K562 (cell line): ENCODE measurements around the gene OBSL1. TPM values are rescaled to one million over a fixed set of nuclear protein-coding genes. Genes with fewer than 3 reads are reported as not detected.

Experiments used
- ATAC-seq: fragments of 200-7000 bp; cut with Tn5 transposase; 3 replicates; pipeline ENCODE4 v1.9.1; 2020; ENCODE audit warnings: moderate library complexity
- BruUV-seq: library from RNA; stranded (reverse); fragments of 400-500 nt; replicated peaks from 2 replicates; lab custom pipeline; 2021; lab: Mats Ljungman, UMichigan
- CTCF ChIA-PET: fragments of 300-600 bp; formaldehyde crosslinking; extraction: SDS; loops from one replicate; lab custom pipeline; 2021; ENCODE audit warnings: low intra/inter-chr PET ratio; lab: Yijun Ruan, JAX
- POLR2A ChIA-PET: fragments of 300-600, 350-650 bp; sonication (Branson Sonifier 250); formaldehyde crosslinking; extraction: SDS; loops from one replicate; lab custom pipeline; 2021; ENCODE audit warnings: antibody characterized with exemption, inconsistent platforms; lab: Yijun Ruan, JAX
- DNase-seq, 4 experiments: peaks; one replicate each; pipeline versions ENCODE4 v3.0.0 to v3.0.0-alpha.2; 2011 to 2018; ENCODE audit warnings: low spot score in 3 of 4, mixed read lengths in 3 of 4; ENCODE audit errors: extremely low read depth in 1 of 4
- FAIRE-seq: peaks from 2 replicates; lab custom pipeline; 2011; peaks lifted over from hg19 to GRCh38; lab: Jason Lieb, UNC
- H2AFZ ChIP-seq: 2 replicates; pipeline ENCODE4 v1.6.0; 2011; ENCODE audit warnings: low read depth, low read length, control low read depth, inconsistent platforms
- H3K27ac ChIP-seq: fragments of 200-600 bp; 3 replicates; pipeline ENCODE4 v1.8.0; 2011; ENCODE audit warnings: low read depth, mild to moderate bottlenecking, control low read depth, inconsistent platforms, low read length, moderate library complexity, mixed read lengths; ENCODE audit errors: extremely low read depth
- H3K27me3 ChIP-seq, 2 experiments: fragments of 300-600 bp in 1 of 2; 2 replicates in 1 of 2; 3 replicates in 1 of 2; pipeline versions ENCODE4 v1.6.0 to v1.8.0; 2011; ENCODE audit warnings: inconsistent platforms in 2 of 2, low read length in 2 of 2, mild to moderate bottlenecking in 1 of 2, mixed read lengths in 1 of 2, moderate library complexity in 1 of 2; ENCODE audit not compliant: control insufficient read depth in 2 of 2, insufficient read depth in 2 of 2
- H3K36me3 ChIP-seq: fragments of 300-600 bp; 3 replicates; pipeline ENCODE4 v1.8.0; 2011; ENCODE audit warnings: mild to moderate bottlenecking, low read length, inconsistent platforms; ENCODE audit not compliant: control insufficient read depth, insufficient read depth
- H3K4me1 ChIP-seq, 2 experiments: fragments of 200-600 bp in 1 of 2; replicated peaks in 1 of 2; 2 replicates in 1 of 2; 3 replicates in 1 of 2; pipeline versions ENCODE4 v1.5.1 to v1.8.0; 2011; ENCODE audit warnings: inconsistent platforms in 2 of 2, low read length in 2 of 2, mild to moderate bottlenecking in 1 of 2, mixed read lengths in 1 of 2, moderate library complexity in 1 of 2; ENCODE audit not compliant: control insufficient read depth in 2 of 2, insufficient read depth in 2 of 2
- H3K4me2 ChIP-seq: 2 replicates; pipeline ENCODE4 v1.6.1; 2011; ENCODE audit warnings: low read length, control low read depth, inconsistent platforms, mixed read lengths; ENCODE audit not compliant: insufficient read depth
- H3K4me3 ChIP-seq: fragments of 200-600 bp; sonication (generic), shearing (Covaris generic); 2 replicates; pipeline ENCODE4 v1.5.1; 2016; ENCODE audit warnings: control low read depth, inconsistent platforms
- H3K79me2 ChIP-seq: fragments of 200-600 bp; 3 replicates; pipeline ENCODE4 v1.8.0; 2011; ENCODE audit warnings: low read length, inconsistent platforms; ENCODE audit not compliant: control insufficient read depth, insufficient read depth
- H3K9ac ChIP-seq, 2 experiments: 2 replicates each; pipeline versions ENCODE4 v1.6.0 to v1.6.1; 2011; ENCODE audit warnings: low read depth in 2 of 2, low read length in 2 of 2, control low read depth in 1 of 2, inconsistent platforms in 1 of 2, mild to moderate bottlenecking in 1 of 2, mixed read lengths in 1 of 2; ENCODE audit not compliant: insufficient read depth in 1 of 2
- H3K9me1 ChIP-seq: one replicate; pipeline ENCODE4 v1.6.0; 2011; ENCODE audit warnings: inconsistent platforms, mild to moderate bottlenecking, low read length, moderate library complexity; ENCODE audit not compliant: control insufficient read depth, insufficient read depth
- H3K9me3 ChIP-seq: replicated peaks from 2 replicates; pipeline ENCODE4 v1.5.1; 2011; ENCODE audit warnings: low read depth, low read length, inconsistent platforms; ENCODE audit not compliant: control insufficient read depth, insufficient read depth
- H4K20me1 ChIP-seq: replicated peaks from 2 replicates; pipeline ENCODE4 v1.6.1; 2011; ENCODE audit warnings: low read length, inconsistent platforms, mixed read lengths; ENCODE audit not compliant: control insufficient read depth, insufficient read depth
- DNMT1 ChIP-seq: fragments of 450-650 bp; IDR thresholded peaks from 2 replicates; pipeline ENCODE4 v1.6.1; 2016; ENCODE audit warnings: antibody characterized with exemption, mild to moderate bottlenecking
- GTF3C2 ChIP-seq: IDR thresholded peaks from 3 replicates; pipeline ENCODE4 v1.6.1; 2011; ENCODE audit warnings: borderline replicate concordance, mild to moderate bottlenecking, moderate library complexity; ENCODE audit not compliant: insufficient read length; ENCODE audit errors: extremely low read depth
- HNRNPUL1 ChIP-seq: fragments of 200-400 bp; formaldehyde crosslinking; IDR thresholded peaks from 2 replicates; pipeline ENCODE4 v1.6.1; 2017; ENCODE audit warnings: low read length
- MAFF ChIP-seq: IDR thresholded peaks from 2 replicates; pipeline ENCODE4 v1.6.1; 2012; ENCODE audit warnings: low read length, improper control_type of control experiment
- MTF1 ChIP-seq: fragments of 250-450 bp; sonication (Bioruptor Pico); IDR thresholded peaks from 2 replicates; pipeline ENCODE4 v1.9.0; 2021; ENCODE audit warnings: moderate library complexity, mild to moderate bottlenecking, inconsistent platforms, borderline replicate concordance
- SP2 ChIP-seq: IDR thresholded peaks from 2 replicates; pipeline ENCODE4 v1.6.1; 2011; ENCODE audit warnings: mild to moderate bottlenecking, low read depth, low read length, moderate library complexity; ENCODE audit not compliant: poor library complexity, severe bottlenecking; ENCODE audit errors: extremely low read depth
- ZFPM2 ChIP-seq: fragments of 250-450 bp; sonication (Bioruptor Pico); IDR thresholded peaks from 2 replicates; pipeline ENCODE4 v1.5.1; 2022; ENCODE audit warnings: mild to moderate bottlenecking
- WGBS: fragments of 100-300 bp; shearing (Covaris generic); methylation state at CpG from one replicate; pipeline ENCODE4 v1.1.6; 2016; ENCODE audit warnings: low coverage, mixed read lengths; ENCODE audit not compliant: insufficient coverage; ENCODE audit errors: missing lambda C conversion rate; 5-methylcytosine and 5-hydroxymethylcytosine counted together
- in situ Hi-C: fragments of 300-500 bp; cut with MboI; formaldehyde crosslinking; loops from 4 replicates; pipeline ENCODE4 v1.15.0; 2018; ENCODE audit warnings: inconsistent platforms, mixed read lengths
- intact Hi-C: fragments of 100-400 bp; cut with micrococcal nuclease; formaldehyde crosslinking; loops from 2 replicates; pipeline ENCODE4 v1.14.2; 2022
- polyA plus RNA-seq, 8 experiments: library from polyadenylated mRNA; depleted of rRNA in 4 of 8; stranded (reverse) in 5 of 8; unstranded in 3 of 8; fragments of >200 nt; fragmentation: Nextera tagmentation in 2 of 8; fragmentation: Illumina TruSeq in 1 of 8; extraction: Ambion mirVana in 2 of 8; extraction: Trizol in 1 of 8; gene quantifications; 2 replicates each; pipeline versions ENCODE4 v1.2.1 to v1.2.3, GENCODE V29; 2011 to 2014; ENCODE audit warnings: inconsistent platforms in 1 of 8, missing spikeins in 1 of 8
- total RNA-seq, 7 experiments: library from RNA; depleted of rRNA in 6 of 7; stranded (reverse); fragments of >200 nt in 6 of 7; fragmentation: Illumina TruSeq in 2 of 7; extraction: Trizol in 2 of 7; gene quantifications; 2 replicates each; pipeline versions ENCODE4 v1.2.1 to v1.2.3, GENCODE V29; 2011 to 2021; ENCODE audit warnings: low replicate concordance in 1 of 7
- TF ChIP-seq, protein P1 (sequence below): fragments of 250-450 bp; sonication (Bioruptor Pico); IDR thresholded peaks from 2 replicates; pipeline ENCODE4 v1.8.0; 2021; ENCODE audit warnings: borderline replicate concordance, mild to moderate bottlenecking, moderate library complexity; ENCODE audit not compliant: poor library complexity, severe bottlenecking

The OBSL1 gene
- total and polyA plus RNA-seq, 9 of the 15 experiments (the other 6 are each of a cell fraction or from before 2014, with no cell fraction given), result 1.2 to 26.6 (median 8.6) TPM

DNA sequence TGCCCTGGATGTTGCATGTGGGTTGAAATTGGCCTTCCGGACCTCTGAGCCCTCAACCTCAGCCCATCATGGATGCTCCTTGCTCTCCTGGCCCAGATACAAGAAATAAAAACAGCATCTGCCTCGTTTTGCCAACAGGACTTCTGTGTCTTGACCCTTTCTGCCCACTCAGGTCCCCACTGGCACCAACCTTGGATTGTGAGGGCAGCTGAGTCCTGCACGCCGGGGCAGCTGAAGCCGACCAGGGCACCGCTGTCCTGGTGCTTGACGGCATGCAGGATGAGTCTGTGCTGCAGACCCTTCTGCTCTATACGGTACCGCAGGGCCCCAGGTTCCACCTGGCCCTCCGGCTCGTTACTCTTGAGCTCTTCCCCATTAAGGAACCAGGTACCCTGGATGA, 4.7 kb downstream of the OBSL1 start:
- Histone ChIP-seq H3K27me3 (no peaks in the 10 kb centered on the region), H3K79me2 (peaks cover 7% of the 10 kb centered on the region), H3K36me3 (peaks cover 8% of the 10 kb centered on the region; the same call in 1 of the 3 replicates), H3K4me1 (peaks cover 0 to 40% of the 10 kb centered on the region in 2 experiments; a peak in 3 of 5 replicates), H3K9me3 (no peaks in the 10 kb centered on the region), H4K20me1 (no peaks in the 10 kb centered on the region), H2AFZ (no peak overlapping the region), H3K9ac (no peak overlapping the region; a peak in 1 of 4 replicates), H3K4me2 (no peak overlapping the region), H3K9me1 (no peaks in the 10 kb centered on the region), H3K4me3 (no peak overlapping the region), H3K27ac (no peak overlapping the region)
- ChIA-PET CTCF (no interaction called here), POLR2A (interaction anchor here (1.1 to 2.4 kb wide), 2 partner anchors 11 to 31 kb away, joined by 3 to 7 read pairs; no protein-coding TSS in a partner anchor)
- DNase-seq, result no peak
- BruUV-seq, result no TSS peak
- FAIRE-seq, result no peak
- no peak for ATAC-seq
- 73% methylated on average over 7 of the region's 11 CpGs for WGBS
- intact Hi-C loops (no loop called here), in situ Hi-C loops (no loop called here)
- TF ChIP-seq ZFPM2 (CRISPR knock-in tag) (no peak), SP2 (no peak), GTF3C2 (no peak), MAFF (no peak), DNMT1 (no peak), HNRNPUL1 (no peak), MTF1 (CRISPR knock-in tag) (no peak)
- TF ChIP-seq, protein P1, sequence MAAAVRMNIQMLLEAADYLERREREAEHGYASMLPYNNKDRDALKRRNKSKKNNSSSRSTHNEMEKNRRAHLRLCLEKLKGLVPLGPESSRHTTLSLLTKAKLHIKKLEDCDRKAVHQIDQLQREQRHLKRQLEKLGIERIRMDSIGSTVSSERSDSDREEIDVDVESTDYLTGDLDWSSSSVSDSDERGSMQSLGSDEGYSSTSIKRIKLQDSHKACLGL, result no peak
